Measurements from ENCODE around the gene TMEM139. TPM values are rescaled to one million over a fixed set of nuclear protein-coding genes. Genes with fewer than 3 reads are reported as not detected.

TMEM139 gene
- total RNA-seq (2014; rRNA removed; shearing (Covaris generic)) = not detected in 2 replicates
- 0.37 and 0.39 TPM in 2 replicates for polyA plus RNA-seq (2015; cell fraction: cytosol; rRNA removed)
- 1.5 TPM in 1 of 2 replicates, not detected in the other for polyA plus RNA-seq (2015; cell fraction: nucleus; rRNA removed)

DNA sequence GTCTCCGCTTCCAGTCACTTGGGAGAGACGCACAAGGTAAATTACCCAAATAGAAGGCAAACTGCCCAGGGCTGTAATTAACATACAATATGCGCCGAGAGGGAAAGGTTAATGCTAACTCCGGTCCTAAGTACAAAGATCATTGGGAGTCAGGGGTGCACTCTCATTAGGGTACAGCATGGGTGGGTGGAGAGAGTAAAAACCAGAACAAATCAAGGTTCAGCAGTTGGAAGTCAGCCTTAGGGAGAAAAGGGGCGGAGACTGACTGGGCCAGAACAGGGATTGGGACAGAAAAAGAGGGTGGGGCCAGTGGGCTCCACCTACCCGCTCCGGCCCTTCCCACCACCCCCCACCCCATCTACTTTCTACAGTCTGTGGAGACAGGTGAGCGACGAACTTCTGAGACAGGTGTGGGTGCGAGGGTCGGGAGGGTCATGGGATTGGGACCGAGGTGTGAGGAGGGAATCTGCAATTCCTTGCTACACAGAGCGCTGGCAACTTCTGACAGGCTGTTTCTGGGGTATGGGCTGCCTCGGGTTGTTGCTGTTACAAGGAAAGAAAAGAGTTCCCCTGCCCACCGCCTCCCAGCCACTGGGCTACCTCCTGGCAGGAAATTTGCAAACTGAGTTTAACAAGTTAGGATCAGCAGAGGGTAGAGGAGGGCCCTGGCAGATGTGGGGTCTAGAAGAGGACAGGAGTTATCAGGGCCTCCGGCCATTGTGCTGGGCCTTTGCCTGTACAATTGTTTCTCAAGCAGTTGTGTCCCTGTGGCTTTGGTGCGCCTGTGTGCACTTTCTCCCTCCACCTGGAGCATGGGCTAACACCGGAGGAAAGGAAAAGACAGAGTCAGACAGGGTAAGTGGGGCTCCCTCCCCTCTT is at the start of gene TMEM139:
TSS of gene TMEM139 (plus strand) at position 368 of the 879 bp plus-strand sequence. CDS start 1,000 bp downstream, outside the sequence.
- in situ Hi-C loops (cut with HindIII; ENCODE audit: low pct_unique_long_range_greater_than_20kb, low sequenced_read_pairs) = no loop called here
- peak; percentile 39 for DNase-seq (ENCODE audit: low read depth, low spot score)

DNA sequence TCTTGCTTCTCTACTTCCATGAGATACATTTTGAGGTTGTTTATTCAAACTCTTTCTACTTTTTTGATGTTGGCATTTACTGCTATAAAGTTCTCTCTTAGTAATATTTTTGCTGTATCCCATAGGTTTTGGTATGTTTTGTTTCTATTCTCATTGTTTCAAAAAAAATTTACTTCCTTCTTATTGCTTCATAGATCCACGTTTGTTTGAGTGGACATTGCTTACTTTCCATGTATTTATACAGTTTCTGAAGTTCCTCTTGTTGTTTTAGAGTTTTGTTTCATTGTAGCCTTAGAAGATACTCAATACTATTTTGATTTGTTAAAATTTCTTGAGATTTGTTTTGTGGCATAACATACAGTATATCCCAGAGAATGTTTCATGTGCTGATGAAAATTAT is 49.2 kb upstream of the TMEM139 start:
- no peak for DNase-seq (ENCODE audit: low read depth, low spot score)
- in situ Hi-C loops (cut with HindIII; ENCODE audit: low pct_unique_long_range_greater_than_20kb, low sequenced_read_pairs) = loop anchor here (25.0 kb wide), 1 partner anchor 152 kb away; the partner anchor contains the start of gene ZYX

- in situ Hi-C loops (cut with HindIII; ENCODE audit: low pct_unique_long_range_greater_than_20kb, low sequenced_read_pairs) = loop anchor here (25.0 kb wide), 1 partner anchor 151 kb away; the partner anchor contains the start of gene ZYX
- DNase-seq (ENCODE audit: low read depth, low spot score) = no peak
These were observed 48.3 kb upstream of the TMEM139 start for GRCh38 chr7:143236408-143236990.

DNA sequence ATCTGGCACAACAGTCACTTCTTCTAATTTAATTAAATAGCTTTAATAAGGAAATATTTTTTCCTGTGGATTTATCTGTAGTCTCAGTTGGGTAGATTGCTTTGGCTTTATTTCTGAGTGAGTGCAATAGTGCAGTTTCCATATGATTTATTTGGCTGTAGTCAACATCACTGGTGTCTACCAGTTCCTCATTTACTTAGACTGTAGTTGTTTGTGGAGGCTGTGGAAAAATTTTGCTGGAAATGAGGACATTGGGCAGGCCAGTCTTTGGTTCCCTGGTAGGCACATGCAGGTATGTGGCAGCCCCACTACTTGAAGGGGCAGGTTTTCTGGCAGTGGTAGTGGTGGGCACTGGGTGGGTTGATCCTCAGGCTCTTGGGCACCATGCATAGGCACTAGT is 47.4 kb upstream of the TMEM139 start:
- in situ Hi-C loops (cut with HindIII; ENCODE audit: low pct_unique_long_range_greater_than_20kb, low sequenced_read_pairs) = loop anchor here (25.0 kb wide), 1 partner anchor 150 kb away; the partner anchor contains the start of gene ZYX

DNA sequence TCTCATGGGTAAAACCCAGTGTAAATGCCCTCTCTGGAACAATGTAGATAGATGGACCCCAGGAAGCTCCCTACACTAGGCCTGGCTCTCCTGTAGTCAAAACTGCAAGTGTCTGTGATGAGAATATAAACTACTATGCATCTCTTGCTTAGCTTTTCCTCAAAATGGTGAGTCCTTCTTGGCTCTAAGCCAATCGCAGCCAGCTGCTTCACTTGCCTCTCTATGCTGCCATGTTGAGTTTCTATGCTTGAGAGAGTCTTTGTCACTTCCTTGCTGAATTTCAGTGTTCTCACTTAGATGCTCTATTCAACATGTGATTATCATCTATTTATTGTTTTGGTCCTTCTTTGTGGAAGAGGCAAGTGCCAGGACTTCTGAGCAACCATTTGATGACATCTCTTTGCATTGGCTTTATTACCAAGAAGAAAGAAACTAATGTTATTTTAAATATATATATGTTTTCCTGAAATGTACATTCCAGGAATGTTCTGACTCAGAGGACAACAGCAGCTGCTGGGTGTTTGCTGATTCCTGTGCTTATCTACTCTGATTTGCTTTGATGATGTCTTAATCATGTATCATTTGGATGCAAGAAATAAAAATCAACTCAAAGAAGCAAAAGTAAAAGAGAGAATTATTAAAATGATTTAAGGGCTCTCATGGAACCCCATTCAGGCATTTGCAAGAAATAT is 46.3 kb upstream of the TMEM139 start:
- in situ Hi-C loops (cut with HindIII; ENCODE audit: low pct_unique_long_range_greater_than_20kb, low sequenced_read_pairs) = loop anchor here (25.0 kb wide), 1 partner anchor 149 kb away; the partner anchor contains the start of gene ZYX
- DNase-seq (ENCODE audit: low read depth, low spot score) = no peak

More for the DNA sequence above, 47.4 kb upstream of the TMEM139 start:
- DNase-seq (ENCODE audit: low read depth, low spot score) = no peak

GRCh38 chr7:143239813-143240212 is 44.9 kb upstream of the TMEM139 start:
- DNase-seq (ENCODE audit: low read depth, low spot score) = no peak
- in situ Hi-C loops (cut with HindIII; ENCODE audit: low pct_unique_long_range_greater_than_20kb, low sequenced_read_pairs) = loop anchor here (25.0 kb wide), 1 partner anchor 147 kb away; the partner anchor contains the start of gene ZYX

DNA sequence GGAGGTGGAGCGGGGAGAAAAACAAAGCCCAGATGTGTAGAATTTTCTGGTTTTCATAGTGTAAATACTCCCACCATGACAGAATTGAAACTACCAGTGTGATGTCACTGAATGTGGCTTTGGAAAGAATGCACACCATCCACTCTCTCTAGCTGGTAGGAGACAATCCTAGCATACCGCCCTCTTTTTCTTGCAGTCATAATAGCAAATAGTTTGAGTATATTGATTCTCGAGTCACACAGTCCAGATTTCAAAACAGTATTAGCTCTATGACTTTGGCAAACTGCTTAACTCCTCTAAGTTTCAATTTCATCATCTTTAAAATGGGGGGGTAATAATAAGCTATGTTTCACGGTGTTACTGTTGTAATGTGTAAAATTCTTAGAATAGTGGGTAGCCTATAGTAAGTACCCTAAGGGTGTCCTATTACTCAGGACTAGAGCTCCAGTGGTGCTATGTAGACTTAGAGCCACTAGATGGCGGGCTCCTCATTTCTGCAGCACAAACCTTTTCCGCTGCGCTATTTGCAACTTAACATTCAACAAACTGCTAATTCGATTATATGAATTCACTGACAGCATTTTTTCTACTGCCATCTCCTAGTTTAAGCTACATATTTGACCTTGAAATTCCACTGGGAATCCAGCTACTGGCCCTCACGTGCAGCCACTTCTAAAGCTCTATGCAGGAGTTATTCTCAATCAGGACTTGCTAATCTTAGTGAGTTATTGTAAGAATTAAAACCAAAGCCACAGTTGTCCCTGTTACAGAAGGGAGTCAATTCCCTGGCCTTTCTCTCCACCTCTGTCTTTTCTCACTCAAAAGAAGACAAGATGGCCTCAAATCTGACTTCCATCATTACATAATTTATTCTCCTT is 44.2 kb upstream of the TMEM139 start:
- in situ Hi-C loops (cut with HindIII; ENCODE audit: low pct_unique_long_range_greater_than_20kb, low sequenced_read_pairs) = loop anchor here (25.0 kb wide), 1 partner anchor 147 kb away; the partner anchor contains the start of gene ZYX
- DNase-seq (ENCODE audit: low read depth, low spot score) = peak; percentile 86

DNA sequence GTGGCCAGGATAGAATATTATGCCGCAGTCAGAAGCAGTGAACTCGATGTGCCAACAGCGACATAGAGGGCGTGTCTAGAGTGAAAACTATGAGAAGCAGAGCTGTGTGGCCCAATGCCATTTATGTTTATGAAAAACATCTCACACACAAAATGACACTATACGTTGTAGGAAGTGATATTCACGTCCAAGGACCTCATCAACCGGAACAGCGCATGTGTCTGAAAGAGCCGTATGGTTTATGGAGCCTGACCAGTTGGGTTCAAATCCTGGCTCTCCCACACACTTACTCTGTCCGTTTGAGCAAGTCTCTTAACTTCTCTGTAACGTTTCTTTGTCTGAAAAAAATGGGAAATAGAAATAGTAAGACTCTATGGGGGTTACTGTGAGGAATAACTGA is 42.5 kb upstream of the TMEM139 start:
- in situ Hi-C loops (cut with HindIII; ENCODE audit: low pct_unique_long_range_greater_than_20kb, low sequenced_read_pairs) = loop anchor here (25.0 kb wide), 1 partner anchor 145 kb away; the partner anchor contains the start of gene ZYX

GRCh38 chr7:143243111-143243510 is 41.6 kb upstream of the TMEM139 start:
- in situ Hi-C loops (cut with HindIII; ENCODE audit: low pct_unique_long_range_greater_than_20kb, low sequenced_read_pairs) = loop anchor here (25.0 kb wide), 1 partner anchor 144 kb away; the partner anchor contains the start of gene ZYX
- DNase-seq (ENCODE audit: low read depth, low spot score) = no peak

More for the DNA sequence above, 42.5 kb upstream of the TMEM139 start:
- no peak for DNase-seq (ENCODE audit: low read depth, low spot score)

- in situ Hi-C loops (cut with HindIII; ENCODE audit: low pct_unique_long_range_greater_than_20kb, low sequenced_read_pairs) = loop anchor here (25.0 kb wide), 1 partner anchor 144 kb away; the partner anchor contains the start of gene ZYX
- no peak for DNase-seq (ENCODE audit: low read depth, low spot score)
These were observed 41.1 kb upstream of the TMEM139 start for GRCh38 chr7:143243614-143244013.

DNA sequence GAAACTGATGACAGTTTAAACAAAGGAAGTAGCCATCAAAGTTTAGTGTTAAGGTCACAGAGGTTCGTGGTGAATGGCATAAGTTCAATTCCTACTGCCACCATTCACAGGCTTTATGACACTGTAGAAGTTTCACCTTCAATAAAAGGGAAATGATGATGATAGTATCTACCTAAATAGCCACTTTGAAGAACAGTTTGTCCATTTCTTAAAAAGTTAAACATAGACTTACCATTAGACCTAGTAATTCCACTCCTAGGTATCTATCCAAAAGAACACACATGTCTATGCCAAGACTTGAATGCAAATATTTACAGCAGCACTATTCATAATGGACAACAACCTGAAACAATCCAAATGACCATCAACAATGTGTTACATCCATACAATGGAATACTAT is 40.4 kb upstream of the TMEM139 start:
- DNase-seq (ENCODE audit: low read depth, low spot score) = no peak
- in situ Hi-C loops (cut with HindIII; ENCODE audit: low pct_unique_long_range_greater_than_20kb, low sequenced_read_pairs) = loop anchor here (25.0 kb wide), 1 partner anchor 143 kb away; the partner anchor contains the start of gene ZYX

GRCh38 chr7:143245123-143245522 is 39.6 kb upstream of the TMEM139 start:
- in situ Hi-C loops (cut with HindIII; ENCODE audit: low pct_unique_long_range_greater_than_20kb, low sequenced_read_pairs) = loop anchor here (25.0 kb wide), 1 partner anchor 142 kb away; the partner anchor contains the start of gene ZYX
- no peak for DNase-seq (ENCODE audit: low read depth, low spot score)

DNA sequence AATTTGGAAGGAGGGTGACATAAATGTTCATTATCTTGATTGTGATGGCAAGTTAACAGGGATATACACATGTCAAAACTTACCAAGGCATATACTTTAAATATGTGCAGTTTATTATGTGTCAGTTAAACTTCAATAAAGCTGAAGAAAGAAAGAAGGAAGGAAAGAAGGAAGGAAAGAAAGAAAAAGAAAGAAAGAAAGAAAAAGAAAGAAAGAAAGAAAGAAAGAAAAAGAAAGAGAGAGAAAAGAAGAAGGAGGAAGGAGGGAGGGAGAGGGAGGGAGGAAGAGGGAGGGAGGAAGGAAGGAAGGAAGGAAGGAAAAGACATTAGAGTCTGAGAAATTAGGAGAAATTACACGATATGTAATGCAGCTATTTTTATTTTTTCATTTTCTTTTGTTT is 37.4 kb upstream of the TMEM139 start:
- in situ Hi-C loops (cut with HindIII; ENCODE audit: low pct_unique_long_range_greater_than_20kb, low sequenced_read_pairs) = loop anchor here (25.0 kb wide), 1 partner anchor 140 kb away; the partner anchor contains the start of gene ZYX
- no peak for DNase-seq (ENCODE audit: low read depth, low spot score)

GRCh38 chr7:143248761-143249354 is 35.9 kb upstream of the TMEM139 start:
- no peak for DNase-seq (ENCODE audit: low read depth, low spot score)
- in situ Hi-C loops (cut with HindIII; ENCODE audit: low pct_unique_long_range_greater_than_20kb, low sequenced_read_pairs) = loop anchor here (25.0 kb wide), 1 partner anchor 138 kb away; the partner anchor contains the start of gene ZYX

DNA sequence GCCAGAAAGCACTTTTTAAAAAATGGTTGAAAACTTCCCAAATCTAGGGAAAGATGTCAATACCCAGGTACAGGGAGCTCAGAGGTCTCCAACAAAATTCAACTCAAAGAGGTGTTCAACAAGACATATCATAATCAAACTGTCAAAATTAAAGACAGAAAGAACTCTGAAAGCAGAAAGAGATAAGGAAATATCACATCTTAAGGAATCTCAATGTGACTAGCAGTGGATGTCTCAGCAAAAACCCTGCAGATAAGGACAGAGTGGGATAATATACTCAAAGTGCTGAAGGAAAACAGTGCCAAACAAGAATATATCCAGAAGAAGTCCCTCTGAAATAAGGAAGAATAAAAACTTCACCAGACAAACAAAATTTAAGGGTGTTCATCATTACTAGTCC is 34.6 kb upstream of the TMEM139 start:
- in situ Hi-C loops (cut with HindIII; ENCODE audit: low pct_unique_long_range_greater_than_20kb, low sequenced_read_pairs) = no loop called here
- DNase-seq (ENCODE audit: low read depth, low spot score) = no peak

- in situ Hi-C loops (cut with HindIII; ENCODE audit: low pct_unique_long_range_greater_than_20kb, low sequenced_read_pairs) = no loop called here
- DNase-seq (ENCODE audit: low read depth, low spot score) = no peak
These were observed 33.9 kb upstream of the TMEM139 start for GRCh38 chr7:143250822-143251221.

All from SK-MEL-5 (cell line).